ENCODE data around the gene CMTM7. TPM values are rescaled to one million over a fixed set of nuclear protein-coding genes. Genes with fewer than 3 reads are reported as not detected.

CMTM7 gene
- total and polyA plus RNA-seq, 2 experiments from 2014 or later: 32.2 to 93.6 TPM

- ATAC-seq (no peak), DNase-seq (ENCODE audit: low spot score) (no peak)
- no peaks in the 10 kb centered on the region for H3K27me3 ChIP-seq (ENCODE audit: insufficient read depth)
- no peak for TF ChIP-seq REST (IDR thresholded peaks at IDR 0.05; ENCODE audit: unreplicated experiment)
- no peak for TF ChIP-seq JUNB (IDR thresholded peaks at IDR 0.05; ENCODE audit: unreplicated experiment)
- TF ChIP-seq ZNF462 (CRISPR knock-in tag; IDR thresholded peaks at IDR 0.05): no peak
- TF ChIP-seq ZNF114 (CRISPR knock-in tag; IDR thresholded peaks at IDR 0.05): no peak
- TF ChIP-seq POLR2AphosphoS5 (IDR thresholded peaks at IDR 0.05; ENCODE audit: low read depth): no peak
- no peak for TF ChIP-seq CREB1 (CRISPR knock-in tag; IDR thresholded peaks at IDR 0.05; ENCODE audit: low read depth)
- no peak for TF ChIP-seq CTCF (conservative IDR thresholded peaks at IDR 0.05; ENCODE audit: low read depth in 2 of 2)
- TF ChIP-seq EZH2phosphoT487 (IDR thresholded peaks at IDR 0.05; ENCODE audit: unreplicated experiment): no peak
- no peak for TF ChIP-seq NANOG (IDR thresholded peaks at IDR 0.05; ENCODE audit: borderline replicate concordance)
- TF ChIP-seq ETS1 (IDR thresholded peaks at IDR 0.05): no peak
- TF ChIP-seq STAT1 (IDR thresholded peaks at IDR 0.05; ENCODE audit: unreplicated experiment): no peak
- TF ChIP-seq ZNF331 (CRISPR knock-in tag; IDR thresholded peaks at IDR 0.05; ENCODE audit: low read depth): no peak
- no peak for TF ChIP-seq EZH2 (IDR thresholded peaks at IDR 0.05; ENCODE audit: low read depth, unreplicated experiment)
- no peak overlapping the region for H3K27ac ChIP-seq (ENCODE audit: low read depth)
- no peaks in the 10 kb centered on the region; the same call in 1 of the 2 replicates for H3K4me1 ChIP-seq (ENCODE audit: insufficient read depth)
- no peak overlapping the region for H3K4me2 ChIP-seq
- Mint-ChIP-seq H3K27ac (no peak overlapping the region), H3K9me3 (no peaks in the 10 kb centered on the region), H3K27me3 (ENCODE audit: insufficient read depth, low read depth, poor library complexity) (no peaks in the 10 kb centered on the region), H3K36me3 (ENCODE audit: low read depth) (peaks cover 3% of the 10 kb centered on the region; the same call in 2 of the 3 replicates), H3K4me1 (peaks cover 27% of the 10 kb centered on the region), H3K4me3 (no peak overlapping the region)
- H3K36me3 ChIP-seq (ENCODE audit: insufficient read depth): peaks cover 6% of the 10 kb centered on the region; the same call in 1 of the 2 replicates
- no peaks in the 10 kb centered on the region for H3F3A ChIP-seq (replicated peaks; ENCODE audit: low read depth)
- no peaks in the 10 kb centered on the region for H3K9me2 ChIP-seq (ENCODE audit: insufficient read depth)
- H4K20me1 ChIP-seq (replicated peaks; ENCODE audit: insufficient read depth): no peaks in the 10 kb centered on the region
- 0 out of 2 replicates have a peak, but pooled peaks cover 5% of the 10 kb centered on the region for H3K79me2 ChIP-seq (replicated peaks; ENCODE audit: insufficient read depth)
- H2AFZ ChIP-seq: no peak overlapping the region
- H3K4me3 ChIP-seq: no peak overlapping the region
Measured at GRCh38 chr3:32450426-32450825, 58.8 kb downstream of the CMTM7 start.
